Left renal cortex interstitium (tissue), 4 donors: ENCODE results near the gene SMIM36. TPM values are rescaled to one million over a fixed set of nuclear protein-coding genes. Genes with fewer than 3 reads are reported as not detected.
A peak's percentile ranks its signal among the peaks of the same experiment; 100 is the strongest.
"Not testable (repeated sequence)": the region's sequence is repeated elsewhere in the genome, so short reads cannot be mapped to it uniquely, and the experiment has no call there.

Experiments
- DNase-seq, 4 donors: peaks; one replicate each; pipeline ENCODE4 v3.0.0-alpha.2; 2013; ENCODE audit warnings: low read depth in 4 of 4, low spot score in 2 of 4, missing footprints in 1 of 4
- polyA plus RNA-seq, 4 donors: library from polyadenylated mRNA; unstranded; fragments of 120-200 nt; gene quantifications; one replicate each; pipeline ENCODE4 v1.2.1, GENCODE V29; 2013; ENCODE audit not compliant: insufficient read length in 4 of 4

The SMIM36 gene
- polyA plus RNA-seq, 4 donors, result 0.16 to 0.36 TPM; not detected in 2

GRCh38 chr17:55436224-55437158, 74.8 kb downstream of the SMIM36 start:
- no peak for DNase-seq

GRCh38 chr17:55435408-55435807, 75.8 kb downstream of the SMIM36 start:
- no peak for DNase-seq

- no peak for DNase-seq
Measured at GRCh38 chr17:55434721-55435120, 76.5 kb downstream of the SMIM36 start.

- no peak for DNase-seq
Measured at GRCh38 chr17:55433629-55434422, 77.4 kb downstream of the SMIM36 start.

- no peak for DNase-seq
Measured at GRCh38 chr17:55433029-55433628, 78.1 kb downstream of the SMIM36 start.

GRCh38 chr17:55432358-55433028, 78.8 kb downstream of the SMIM36 start:
- DNase-seq, result no peak

GRCh38 chr17:55431914-55432313, 79.3 kb downstream of the SMIM36 start:
- not testable (repeated sequence) for DNase-seq

- DNase-seq, result no peak
Measured at GRCh38 chr17:55430541-55431288, 80.5 kb downstream of the SMIM36 start.

GRCh38 chr17:55427587-55427882, 83.7 kb downstream of the SMIM36 start:
- no peak for DNase-seq

- no peak for DNase-seq
Measured at GRCh38 chr17:55426851-55427586, 84.2 kb downstream of the SMIM36 start.

- DNase-seq, result no peak
Measured at GRCh38 chr17:55424893-55425540, 86.2 kb downstream of the SMIM36 start.

- DNase-seq, result no peak
Measured at GRCh38 chr17:55423535-55423934, 87.7 kb downstream of the SMIM36 start.

- DNase-seq, result not testable (repeated sequence)
Measured at GRCh38 chr17:55422828-55423164, 88.5 kb downstream of the SMIM36 start.

- peak in 1 of 4 donors; percentile 42 for DNase-seq
Measured at GRCh38 chr17:55421179-55421934, 89.9 kb downstream of the SMIM36 start, which contains the start of gene MMD. MMD (minus strand) TSS chr17:55421835; CDS start chr17:55421695, 140 bp downstream.

- DNase-seq, result no peak
Measured at GRCh38 chr17:55420776-55421178, 90.5 kb downstream of the SMIM36 start.

GRCh38 chr17:55420067-55420775, 91.0 kb downstream of the SMIM36 start:
- no peak for DNase-seq
